ENCODE measurements around the gene DISC1. TPM values are rescaled to one million over a fixed set of nuclear protein-coding genes. Genes with fewer than 3 reads are reported as not detected.

DISC1 gene
- total RNA-seq, 2 experiments from 2014 or later, result 4.8 to 5.0 TPM

- no peaks in the 10 kb centered on the region for H3K4me1 Mint-ChIP-seq (ENCODE audit: low read depth)
Observed at GRCh38 chr1:231733063-231733462, 106.5 kb downstream of the DISC1 start.

DNA sequence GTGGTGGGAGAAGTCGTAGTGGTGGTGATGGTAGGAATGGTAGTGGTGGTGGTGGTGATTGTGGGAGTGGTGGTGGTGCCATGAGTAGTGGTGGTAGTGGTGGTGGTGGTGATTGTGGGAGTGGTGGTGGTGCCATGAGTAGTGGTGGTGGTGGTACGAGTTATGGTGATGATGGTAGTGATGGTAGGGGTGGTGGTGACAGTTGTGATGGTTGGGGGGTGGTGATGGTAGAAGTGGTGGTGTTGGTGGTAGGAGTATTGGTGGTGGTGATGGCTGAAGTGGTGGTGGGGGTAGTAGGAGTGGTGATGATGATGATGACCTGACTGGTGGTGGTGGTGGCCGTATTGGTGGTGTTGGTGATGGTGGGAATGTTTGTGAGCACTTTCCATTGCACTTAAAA, 107.1 kb downstream of the DISC1 start:
- intact Hi-C loops (cut with micrococcal nuclease), result no loop called here
- CTCF ChIA-PET, result interaction anchor here (1.0 to 2.1 kb wide), 2 partner anchors 23 to 73 kb away, joined by 3 to 13 read pairs; no protein-coding TSS in a partner anchor

More at GRCh38 chr1:231733063-231733462, 106.5 kb downstream of the DISC1 start:
- no peak overlapping the region for H3K4me3 Mint-ChIP-seq
- no peak for DNase-seq
- H3K27me3 Mint-ChIP-seq (ENCODE audit: low read depth), result no peaks in the 10 kb centered on the region
- H3K9me3 Mint-ChIP-seq, result peaks cover 2% of the 10 kb centered on the region
- intact Hi-C loops (cut with micrococcal nuclease), result no loop called here
- H3K36me3 Mint-ChIP-seq (ENCODE audit: low read depth), result no peaks in the 10 kb centered on the region
- CTCF ChIA-PET, result no interaction called here
- no peak overlapping the region for H3K27ac Mint-ChIP-seq

DNA sequence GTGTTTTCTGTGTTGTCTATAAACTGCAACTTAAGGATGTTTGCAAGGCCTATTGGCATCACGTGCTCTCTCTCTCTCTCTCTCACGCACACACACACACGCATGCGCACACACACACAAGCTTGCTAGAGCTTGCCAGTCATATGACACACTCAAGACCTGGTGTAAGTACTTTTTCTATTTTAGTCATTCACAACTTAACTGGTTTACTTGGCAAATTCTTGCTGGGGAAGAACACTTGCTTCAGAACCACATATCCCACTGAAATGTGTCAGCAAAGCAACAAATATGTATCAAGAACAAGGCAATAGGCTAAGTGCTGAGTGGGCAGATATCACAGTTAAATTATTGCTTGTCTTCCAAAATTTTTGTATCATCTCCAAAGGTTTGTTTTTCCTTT, 107.8 kb downstream of the DISC1 start:
- Mint-ChIP-seq H3K27ac (no peak overlapping the region), H3K9me3 (peaks cover 2% of the 10 kb centered on the region), H3K4me3 (no peak overlapping the region), H3K4me1 (ENCODE audit: low read depth) (no peaks in the 10 kb centered on the region), H3K36me3 (ENCODE audit: low read depth) (peaks cover 2% of the 10 kb centered on the region), H3K27me3 (ENCODE audit: low read depth) (no peaks in the 10 kb centered on the region)
- intact Hi-C loops (cut with micrococcal nuclease), result no loop called here
- CTCF ChIA-PET, result interaction anchor here (1.0 to 2.1 kb wide), 2 partner anchors 22 to 72 kb away, joined by 3 to 13 read pairs; no protein-coding TSS in a partner anchor
- DNase-seq, result peak; percentile 15

More for the DNA sequence above, 107.1 kb downstream of the DISC1 start:
- no peaks in the 10 kb centered on the region for H3K4me1 Mint-ChIP-seq (ENCODE audit: low read depth)
- no peaks in the 10 kb centered on the region for H3K36me3 Mint-ChIP-seq (ENCODE audit: low read depth)
- DNase-seq, result no peak
- no peak overlapping the region for H3K27ac Mint-ChIP-seq
- peaks cover 2% of the 10 kb centered on the region for H3K9me3 Mint-ChIP-seq
- no peaks in the 10 kb centered on the region for H3K27me3 Mint-ChIP-seq (ENCODE audit: low read depth)
- no peak overlapping the region for H3K4me3 Mint-ChIP-seq

DNA sequence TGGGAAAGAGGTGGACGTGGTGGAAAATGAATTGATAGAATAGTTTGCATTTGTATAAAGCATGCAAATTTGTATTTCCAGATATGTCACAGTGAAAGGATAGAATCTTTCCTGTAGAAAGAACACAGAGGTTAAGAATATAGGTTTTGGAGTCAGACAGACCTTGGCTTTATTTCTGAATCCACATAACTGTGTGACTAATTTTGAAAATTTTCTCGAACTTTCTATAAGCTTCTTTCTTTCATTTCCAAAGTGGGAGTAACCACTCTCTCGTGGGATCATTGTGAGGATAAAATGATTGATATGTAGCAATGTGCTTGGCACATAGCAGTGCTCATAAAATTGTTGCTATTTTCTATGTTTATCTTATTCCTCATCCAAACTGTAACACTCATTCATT, 108.8 kb downstream of the DISC1 start:
- intact Hi-C loops (cut with micrococcal nuclease), result no loop called here
- H3K4me3 Mint-ChIP-seq, result no peak overlapping the region
- H3K9me3 Mint-ChIP-seq, result peaks cover 2% of the 10 kb centered on the region
- H3K36me3 Mint-ChIP-seq (ENCODE audit: low read depth), result peaks cover 5% of the 10 kb centered on the region
- no peaks in the 10 kb centered on the region for H3K27me3 Mint-ChIP-seq (ENCODE audit: low read depth)
- H3K27ac Mint-ChIP-seq, result no peak overlapping the region
- no peaks in the 10 kb centered on the region for H3K4me1 Mint-ChIP-seq (ENCODE audit: low read depth)
- no peak for DNase-seq
- CTCF ChIA-PET, result interaction anchor here (2.1 kb wide), 1 partner anchor 21 kb away, joined by 13 read pairs; no protein-coding TSS in a partner anchor

DNA sequence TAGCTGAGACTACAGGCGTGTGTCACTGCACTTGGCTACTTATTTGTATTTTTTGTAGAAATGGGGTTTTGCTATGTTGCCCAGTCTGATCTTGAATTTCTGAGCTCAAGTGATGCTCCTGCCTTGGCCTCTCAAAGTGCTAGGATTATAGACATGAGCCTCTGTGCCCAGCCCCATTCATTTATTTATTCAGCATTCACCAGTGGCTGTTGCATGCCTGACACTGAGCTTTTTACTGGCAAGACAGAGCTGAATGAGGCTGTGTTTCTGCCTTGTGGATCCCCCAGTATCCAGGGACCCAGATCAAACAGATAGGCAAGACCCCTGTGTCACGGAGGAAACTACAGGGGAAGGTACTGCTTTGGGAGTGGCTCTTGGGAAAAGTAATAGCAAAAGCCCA, 109.4 kb downstream of the DISC1 start:
- Mint-ChIP-seq H3K4me3 (no peak overlapping the region), H3K36me3 (ENCODE audit: low read depth) (peaks cover 7% of the 10 kb centered on the region), H3K27me3 (ENCODE audit: low read depth) (no peaks in the 10 kb centered on the region), H3K9me3 (peaks cover 2% of the 10 kb centered on the region), H3K27ac (no peak overlapping the region), H3K4me1 (ENCODE audit: low read depth) (no peaks in the 10 kb centered on the region)
- no peak for DNase-seq
- CTCF ChIA-PET, result interaction anchor here (0.7 to 2.1 kb wide), 3 partner anchors 20 to 21 kb away, joined by 3 to 13 read pairs (median 7); no protein-coding TSS in a partner anchor
- intact Hi-C loops (cut with micrococcal nuclease), result no loop called here

DNA sequence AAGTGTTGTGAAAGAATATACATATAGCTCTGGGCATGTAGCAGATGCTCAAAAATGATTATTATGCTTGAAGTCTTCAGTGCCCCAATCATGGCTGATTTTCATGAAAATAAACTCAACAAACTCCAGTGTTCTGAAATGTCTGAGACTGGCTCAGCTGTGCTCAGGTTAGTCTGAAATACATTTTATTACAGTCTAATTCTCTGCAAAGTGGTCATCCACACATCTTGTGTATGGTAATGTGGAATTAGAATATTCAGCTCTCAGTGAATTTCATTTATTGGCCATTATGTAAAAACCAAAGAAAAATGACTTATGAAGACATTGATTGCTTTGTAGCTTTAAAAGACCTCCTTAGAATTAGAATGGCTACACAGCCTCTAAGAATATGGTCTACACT, 109.9 kb downstream of the DISC1 start:
- H3K9me3 Mint-ChIP-seq, result peaks cover 2% of the 10 kb centered on the region

GRCh38 chr1:231738554-231738953, 112.0 kb downstream of the DISC1 start:
- Mint-ChIP-seq H3K27me3 (ENCODE audit: low read depth) (no peaks in the 10 kb centered on the region), H3K36me3 (ENCODE audit: low read depth) (peaks cover 8% of the 10 kb centered on the region), H3K4me1 (ENCODE audit: low read depth) (no peaks in the 10 kb centered on the region), H3K27ac (no peak overlapping the region), H3K4me3 (no peak overlapping the region), H3K9me3 (peaks cover 2% of the 10 kb centered on the region)
- no peak for DNase-seq
- intact Hi-C loops (cut with micrococcal nuclease), result no loop called here
- CTCF ChIA-PET, result no interaction called here

More for the DNA sequence above, 109.9 kb downstream of the DISC1 start:
- no peak for DNase-seq
- Mint-ChIP-seq H3K4me1 (ENCODE audit: low read depth) (no peaks in the 10 kb centered on the region), H3K27ac (no peak overlapping the region), H3K27me3 (ENCODE audit: low read depth) (no peaks in the 10 kb centered on the region), H3K4me3 (no peak overlapping the region), H3K36me3 (ENCODE audit: low read depth) (peaks cover 8% of the 10 kb centered on the region)
- CTCF ChIA-PET, result interaction anchor here (0.7 to 1.7 kb wide), 3 partner anchors 20 to 71 kb away, joined by 3 to 7 read pairs (median 5); no protein-coding TSS in a partner anchor
- intact Hi-C loops (cut with micrococcal nuclease), result no loop called here

- no peak overlapping the region for H3K4me3 Mint-ChIP-seq
- H3K4me1 Mint-ChIP-seq (ENCODE audit: low read depth), result no peaks in the 10 kb centered on the region
- H3K27me3 Mint-ChIP-seq (ENCODE audit: low read depth), result no peaks in the 10 kb centered on the region
- no peak overlapping the region for H3K27ac Mint-ChIP-seq
- peaks cover 2% of the 10 kb centered on the region for H3K9me3 Mint-ChIP-seq
- CTCF ChIA-PET, result interaction anchor here (1.1 kb wide), 1 partner anchor 11 kb away, joined by 3 read pairs; no protein-coding TSS in a partner anchor
- no peak for DNase-seq
- peaks cover 9% of the 10 kb centered on the region for H3K36me3 Mint-ChIP-seq (ENCODE audit: low read depth)
- intact Hi-C loops (cut with micrococcal nuclease), result no loop called here
Observed at GRCh38 chr1:231743966-231744365, 117.4 kb downstream of the DISC1 start.

- Mint-ChIP-seq H3K4me3 (no peak overlapping the region), H3K36me3 (ENCODE audit: low read depth) (peaks cover 34% of the 10 kb centered on the region), H3K27me3 (ENCODE audit: low read depth) (no peaks in the 10 kb centered on the region), H3K9me3 (peaks cover 15% of the 10 kb centered on the region), H3K27ac (no peak overlapping the region), H3K4me1 (ENCODE audit: low read depth) (no peaks in the 10 kb centered on the region)
- no peak for DNase-seq
- CTCF ChIA-PET, result interaction anchor here (0.8 kb wide), 1 partner anchor 8 kb away, joined by 4 read pairs; no protein-coding TSS in a partner anchor
- intact Hi-C loops (cut with micrococcal nuclease), result no loop called here
Observed at GRCh38 chr1:231748760-231749415, 122.3 kb downstream of the DISC1 start.

DNA sequence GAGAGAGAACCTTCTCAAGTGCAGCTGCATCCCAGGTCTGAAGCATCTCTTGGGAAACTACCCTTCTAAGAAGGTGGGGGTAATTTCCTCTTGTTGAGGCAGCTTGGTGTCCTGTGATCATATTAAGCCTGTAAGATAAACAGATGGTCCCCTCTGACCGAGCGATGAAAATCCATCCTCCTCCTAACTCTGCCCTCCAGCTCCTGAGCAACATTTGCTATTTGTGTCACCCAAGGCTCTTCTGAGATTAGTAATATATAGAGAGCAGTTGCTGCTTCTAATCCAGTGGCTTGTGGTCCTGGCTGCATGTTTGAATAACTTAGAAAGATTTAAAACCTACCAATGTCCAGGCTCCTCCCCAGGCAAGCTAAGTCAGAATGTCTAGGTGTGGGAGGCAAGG, 123.7 kb downstream of the DISC1 start:
- CTCF ChIA-PET, result no interaction called here
- no peak for DNase-seq
- Mint-ChIP-seq H3K36me3 (ENCODE audit: low read depth) (peaks cover 39% of the 10 kb centered on the region), H3K4me3 (no peak overlapping the region), H3K27me3 (ENCODE audit: low read depth) (no peaks in the 10 kb centered on the region), H3K27ac (no peak overlapping the region), H3K4me1 (ENCODE audit: low read depth) (no peaks in the 10 kb centered on the region), H3K9me3 (peaks cover 16% of the 10 kb centered on the region)
- intact Hi-C loops (cut with micrococcal nuclease), result no loop called here

DNA sequence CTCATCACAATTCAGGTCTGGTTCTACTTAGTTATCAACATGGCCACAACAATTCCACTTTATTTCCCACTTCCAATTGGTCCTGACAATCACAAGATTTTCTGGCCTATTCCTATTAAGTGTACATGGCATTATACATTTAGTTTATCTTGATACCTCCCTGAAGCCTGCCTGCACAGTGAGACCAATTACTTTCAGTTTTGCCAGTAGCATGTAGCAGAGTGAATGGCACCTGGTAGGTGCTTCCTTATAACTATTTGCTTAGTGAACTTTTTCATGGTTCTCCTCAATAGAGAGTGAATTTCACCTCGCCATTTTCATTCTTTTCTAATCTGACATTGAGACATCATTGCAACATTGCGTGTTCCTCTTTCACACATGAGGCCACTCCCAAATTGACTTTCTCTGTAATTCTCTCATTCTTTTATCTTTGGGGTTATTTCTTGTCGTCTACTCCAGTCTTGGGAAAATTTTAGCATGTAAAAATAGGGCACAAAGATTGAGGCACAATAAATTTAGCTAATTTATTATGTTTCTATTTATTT, 124.3 kb downstream of the DISC1 start:
- no peak overlapping the region for H3K27ac Mint-ChIP-seq
- H3K27me3 Mint-ChIP-seq (ENCODE audit: low read depth), result no peaks in the 10 kb centered on the region
- intact Hi-C loops (cut with micrococcal nuclease), result no loop called here
- no peaks in the 10 kb centered on the region for H3K4me1 Mint-ChIP-seq (ENCODE audit: low read depth)
- CTCF ChIA-PET, result interaction anchor here (0.6 kb wide), 1 partner anchor 33 kb away, joined by 7 read pairs; no protein-coding TSS in a partner anchor
- H3K9me3 Mint-ChIP-seq, result peaks cover 16% of the 10 kb centered on the region
- H3K36me3 Mint-ChIP-seq (ENCODE audit: low read depth), result peaks cover 39% of the 10 kb centered on the region
- DNase-seq, result no peak
- H3K4me3 Mint-ChIP-seq, result no peak overlapping the region

DNA sequence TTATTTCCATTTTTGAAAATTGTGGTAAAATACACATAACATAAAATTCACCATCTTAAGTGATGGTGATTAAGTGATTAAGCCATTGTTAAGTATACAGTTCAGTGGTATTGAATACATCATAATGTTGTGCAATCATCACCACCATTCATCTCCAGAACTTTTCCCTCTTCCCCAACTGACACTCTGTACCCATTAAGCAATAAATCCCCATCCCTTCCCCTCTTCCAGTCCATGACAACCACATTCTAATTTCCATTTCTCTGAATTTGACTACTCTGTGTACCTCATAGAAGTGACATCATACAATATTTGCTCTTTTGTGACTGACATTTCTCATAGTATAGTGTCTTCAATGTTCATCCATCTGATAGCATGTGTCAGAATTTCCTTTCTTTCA, 124.8 kb downstream of the DISC1 start:
- CTCF ChIA-PET, result interaction anchor here (0.6 kb wide), 1 partner anchor 33 kb away, joined by 7 read pairs; no protein-coding TSS in a partner anchor
- no peaks in the 10 kb centered on the region for H3K27me3 Mint-ChIP-seq (ENCODE audit: low read depth)
- intact Hi-C loops (cut with micrococcal nuclease), result no loop called here
- no peak overlapping the region for H3K4me3 Mint-ChIP-seq
- H3K27ac Mint-ChIP-seq, result no peak overlapping the region
- H3K9me3 Mint-ChIP-seq, result peaks cover 16% of the 10 kb centered on the region
- DNase-seq, result no peak
- H3K4me1 Mint-ChIP-seq (ENCODE audit: low read depth), result no peaks in the 10 kb centered on the region
- H3K36me3 Mint-ChIP-seq (ENCODE audit: low read depth), result peaks cover 39% of the 10 kb centered on the region

DNA sequence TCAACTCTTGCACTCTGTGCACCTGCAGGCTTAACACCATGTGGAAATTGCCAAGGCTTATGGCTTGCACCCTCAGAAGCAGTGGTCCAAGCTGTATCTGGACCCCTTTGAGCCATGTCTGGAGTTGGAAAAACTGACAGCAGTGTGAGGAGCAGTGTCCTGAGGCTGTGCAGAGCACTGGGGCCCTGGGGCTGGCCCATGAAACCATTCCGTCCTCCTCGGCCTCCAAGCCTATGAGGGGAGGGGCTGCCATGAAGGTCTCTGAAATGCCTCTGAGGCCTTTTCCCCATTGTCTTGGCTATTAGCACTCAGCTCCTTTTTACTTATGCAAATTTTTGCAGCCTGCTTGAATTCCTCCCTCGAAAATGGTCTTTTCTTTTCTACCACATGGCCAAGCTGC, 126.7 kb downstream of the DISC1 start:
- Mint-ChIP-seq H3K27me3 (ENCODE audit: low read depth) (no peaks in the 10 kb centered on the region), H3K4me1 (ENCODE audit: low read depth) (no peaks in the 10 kb centered on the region), H3K9me3 (peaks cover 14% of the 10 kb centered on the region), H3K27ac (no peak overlapping the region), H3K4me3 (no peak overlapping the region), H3K36me3 (ENCODE audit: low read depth) (peaks cover 37% of the 10 kb centered on the region)
- intact Hi-C loops (cut with micrococcal nuclease), result no loop called here
- DNase-seq, result no peak
- CTCF ChIA-PET, result no interaction called here
